GM10266 (cell line): ENCODE data around the gene STOML1.
"Not testable (repeated sequence)": the region's sequence is repeated elsewhere in the genome, so short reads cannot be mapped to it uniquely, and the experiment has no call there.

Experiments
- DNase-seq: peaks from one replicate; pipeline ENCODE4 v3.0.0; 2012; ENCODE audit errors: extremely low spot score
- TF ChIP-seq, protein P1 (sequence below): IDR thresholded peaks from 2 replicates; pipeline ENCODE4 v1.5.1; 2012; ENCODE audit warnings: mild to moderate bottlenecking, low read depth; ENCODE audit not compliant: control insufficient read depth, insufficient read depth; ENCODE audit errors: missing control alignments

The STOML1 gene

DNA sequence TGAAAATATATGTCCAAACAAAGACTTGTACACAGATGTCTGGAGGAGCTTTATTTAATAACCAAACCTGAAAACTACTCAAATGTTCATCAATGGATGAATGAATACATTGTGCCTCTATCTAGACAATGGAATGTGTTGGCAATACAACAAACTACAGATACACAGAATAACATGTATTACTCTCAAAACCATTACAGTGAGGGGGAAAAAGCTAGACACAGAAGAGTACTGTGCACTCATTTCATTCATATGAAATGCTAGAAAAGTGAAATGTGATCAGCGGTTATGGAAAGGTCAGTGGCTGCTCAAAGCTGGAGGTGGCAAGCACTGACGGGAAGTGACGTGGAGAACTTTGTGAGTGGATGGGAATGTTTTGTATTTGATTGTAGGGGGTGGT lies 13.2 kb downstream of the STOML1 start:
- DNase-seq, result no peak
- TF ChIP-seq, protein P1, sequence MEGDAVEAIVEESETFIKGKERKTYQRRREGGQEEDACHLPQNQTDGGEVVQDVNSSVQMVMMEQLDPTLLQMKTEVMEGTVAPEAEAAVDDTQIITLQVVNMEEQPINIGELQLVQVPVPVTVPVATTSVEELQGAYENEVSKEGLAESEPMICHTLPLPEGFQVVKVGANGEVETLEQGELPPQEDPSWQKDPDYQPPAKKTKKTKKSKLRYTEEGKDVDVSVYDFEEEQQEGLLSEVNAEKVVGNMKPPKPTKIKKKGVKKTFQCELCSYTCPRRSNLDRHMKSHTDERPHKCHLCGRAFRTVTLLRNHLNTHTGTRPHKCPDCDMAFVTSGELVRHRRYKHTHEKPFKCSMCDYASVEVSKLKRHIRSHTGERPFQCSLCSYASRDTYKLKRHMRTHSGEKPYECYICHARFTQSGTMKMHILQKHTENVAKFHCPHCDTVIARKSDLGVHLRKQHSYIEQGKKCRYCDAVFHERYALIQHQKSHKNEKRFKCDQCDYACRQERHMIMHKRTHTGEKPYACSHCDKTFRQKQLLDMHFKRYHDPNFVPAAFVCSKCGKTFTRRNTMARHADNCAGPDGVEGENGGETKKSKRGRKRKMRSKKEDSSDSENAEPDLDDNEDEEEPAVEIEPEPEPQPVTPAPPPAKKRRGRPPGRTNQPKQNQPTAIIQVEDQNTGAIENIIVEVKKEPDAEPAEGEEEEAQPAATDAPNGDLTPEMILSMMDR, result no peak

DNA sequence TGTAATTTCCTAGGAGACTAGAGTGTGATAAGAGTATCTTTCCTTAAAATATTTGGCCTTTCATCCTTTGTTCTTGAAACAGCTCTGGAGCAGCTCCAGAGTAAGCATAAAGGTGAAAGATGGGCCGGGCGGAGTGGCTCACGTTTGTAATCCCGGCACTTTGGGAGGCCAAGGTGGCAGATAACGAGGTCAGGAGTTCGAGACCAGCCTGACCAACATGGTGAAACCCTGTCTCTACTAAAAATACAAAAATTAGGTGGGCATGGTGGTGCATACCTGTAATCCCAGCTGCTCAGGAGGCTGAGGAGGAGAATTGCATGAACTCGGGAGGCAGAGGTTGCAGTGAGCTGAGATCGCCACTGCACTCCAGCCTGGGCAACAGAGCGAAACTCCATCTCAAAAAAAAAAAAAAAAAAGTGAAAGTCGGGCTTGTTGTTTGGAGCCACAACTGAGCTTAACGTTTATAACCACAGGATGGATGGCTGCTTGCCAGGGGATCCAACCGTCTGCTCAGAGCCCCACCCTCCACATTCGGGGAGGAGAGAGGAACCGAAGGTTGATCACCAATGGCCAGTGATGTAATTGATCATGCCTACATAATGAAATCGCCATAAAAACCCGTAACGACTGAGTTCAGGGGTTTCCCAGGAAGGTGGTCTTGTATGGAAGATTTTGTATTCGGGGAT lies 16.5 kb downstream of the STOML1 start:
- DNase-seq, result not testable (repeated sequence)

DNA sequence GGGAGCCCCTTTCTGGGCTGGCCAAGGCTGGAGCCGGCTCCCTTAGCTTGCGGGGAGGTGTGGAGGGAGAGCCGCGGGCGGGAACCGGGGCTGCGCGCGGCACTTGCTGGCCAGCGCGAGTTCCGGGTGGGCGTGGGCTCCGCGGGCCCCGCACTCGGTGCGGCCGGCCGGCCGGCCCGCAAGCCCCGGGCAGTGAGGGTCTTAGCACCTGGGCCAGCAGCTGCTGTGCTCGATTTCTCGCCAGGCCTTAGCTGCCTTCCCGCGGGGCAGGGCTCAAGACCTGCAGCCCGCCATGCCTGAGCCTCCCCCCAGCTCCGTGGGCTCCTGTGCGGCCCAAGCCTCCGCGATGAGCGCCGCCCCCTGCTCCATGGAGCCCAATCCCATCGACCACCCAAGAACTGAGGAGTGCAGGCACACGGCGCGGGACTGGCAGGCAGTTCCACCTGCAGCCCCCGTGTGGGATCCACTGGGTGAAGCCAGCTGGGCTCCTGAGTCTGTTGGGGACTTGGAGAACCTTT lies 18.4 kb downstream of the STOML1 start:
- DNase-seq, result not testable (repeated sequence)

DNA sequence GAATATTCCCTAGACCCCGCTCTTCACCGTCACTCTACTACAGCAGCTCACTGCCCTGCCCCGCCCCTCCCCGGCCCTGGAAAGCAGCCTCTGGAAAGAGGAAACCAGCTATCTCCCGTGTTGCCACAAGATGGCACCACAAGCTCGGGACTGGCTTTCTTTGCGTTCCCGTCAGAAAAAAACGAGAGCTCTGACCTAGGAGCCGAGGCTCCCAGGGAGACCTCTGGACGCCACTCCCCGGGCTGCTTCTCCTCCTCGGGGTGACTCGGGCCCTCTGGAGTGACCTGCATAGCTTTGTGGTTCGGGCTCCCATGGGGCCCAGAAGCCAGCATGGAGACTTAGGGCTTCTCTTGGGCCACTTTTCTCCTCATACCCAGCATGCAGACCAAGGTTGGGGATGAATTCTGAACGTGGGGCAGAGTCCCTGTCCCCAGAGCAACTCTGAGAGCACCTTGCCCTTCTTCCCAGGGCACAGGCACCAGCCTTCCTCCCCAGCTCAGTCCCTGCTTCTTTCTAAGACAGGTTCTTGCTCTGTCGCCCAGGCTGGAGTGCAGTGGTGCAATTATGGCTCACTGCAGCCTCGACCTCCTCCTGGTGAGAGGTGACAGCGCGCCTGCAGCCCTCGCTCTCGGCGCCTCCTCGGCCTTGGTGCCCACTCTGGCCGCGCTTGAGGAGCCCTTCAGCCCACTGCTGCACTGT lies 19.0 kb downstream of the STOML1 start:
- TF ChIP-seq, protein P1, result peak; percentile 94
- DNase-seq, result peak; percentile 90

DNA sequence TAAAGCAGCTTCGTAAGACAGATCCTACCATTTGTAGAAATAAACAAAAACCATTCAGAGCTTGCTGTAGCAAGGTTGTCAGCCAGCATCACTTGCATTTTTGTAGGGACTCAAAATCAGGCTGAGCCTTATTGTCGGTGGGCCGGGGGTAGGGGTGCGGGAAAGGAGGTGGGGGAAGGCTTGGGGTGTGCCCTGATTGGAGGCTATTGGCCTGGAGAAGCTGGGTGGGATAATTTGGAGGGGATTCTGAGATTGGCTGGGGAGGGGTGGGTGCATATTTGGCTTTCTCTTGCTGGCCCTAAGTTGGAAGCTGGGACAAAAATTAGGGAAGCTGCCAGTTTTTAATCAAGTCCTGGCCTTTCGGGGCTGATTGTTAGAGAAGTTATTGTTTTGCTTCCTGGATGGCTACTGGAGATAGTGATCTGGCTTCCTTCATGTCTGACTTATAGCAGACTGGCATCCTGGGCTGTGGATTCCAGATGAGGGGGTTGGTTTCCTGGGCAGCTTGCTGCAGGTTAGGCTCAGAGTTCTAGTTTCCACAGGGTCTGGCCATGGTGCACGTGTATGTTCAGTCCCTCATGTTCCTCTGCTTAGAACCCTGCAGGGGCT lies 22.8 kb downstream of the STOML1 start:
- no peak for DNase-seq
- TF ChIP-seq, protein P1, result no peak

DNA sequence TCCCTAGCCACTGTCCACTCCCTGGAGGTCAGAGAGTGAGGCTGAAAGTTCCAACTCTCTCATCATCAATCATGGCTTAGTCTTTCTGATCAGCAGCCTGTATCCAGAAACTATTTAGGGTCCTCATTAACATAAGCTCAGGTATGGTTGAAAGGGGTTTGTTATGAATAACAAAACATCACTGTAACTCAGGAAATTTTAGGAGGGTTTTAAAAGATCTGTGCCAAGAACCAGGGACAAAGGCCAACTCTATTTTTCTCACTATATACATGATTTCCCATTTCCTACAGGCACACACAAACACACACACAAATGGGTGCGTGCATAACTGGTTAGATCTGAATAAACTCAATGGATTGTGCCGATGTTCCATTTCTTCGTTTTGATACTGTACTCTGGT lies 23.6 kb downstream of the STOML1 start:
- no peak for DNase-seq
- TF ChIP-seq, protein P1, result no peak

DNA sequence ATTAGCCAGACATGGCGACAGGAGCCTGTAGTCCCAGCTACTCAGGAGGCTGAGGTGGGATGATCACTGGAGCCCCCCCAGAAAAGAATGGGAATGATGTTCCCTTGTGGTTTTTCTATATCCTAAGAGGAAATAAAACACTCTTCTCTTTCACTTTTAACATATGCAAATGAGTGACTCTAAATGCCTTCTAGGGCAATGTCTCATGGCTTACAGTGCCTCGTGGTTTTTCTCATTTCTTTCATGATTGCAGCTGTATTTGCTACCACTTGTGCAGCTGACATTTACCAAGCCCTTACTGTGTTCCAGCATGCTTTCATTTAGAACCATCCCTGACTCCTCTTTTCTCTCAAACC lies 26.4 kb downstream of the STOML1 start:
- TF ChIP-seq, protein P1, result no peak
- DNase-seq, result peak; percentile 75

DNA sequence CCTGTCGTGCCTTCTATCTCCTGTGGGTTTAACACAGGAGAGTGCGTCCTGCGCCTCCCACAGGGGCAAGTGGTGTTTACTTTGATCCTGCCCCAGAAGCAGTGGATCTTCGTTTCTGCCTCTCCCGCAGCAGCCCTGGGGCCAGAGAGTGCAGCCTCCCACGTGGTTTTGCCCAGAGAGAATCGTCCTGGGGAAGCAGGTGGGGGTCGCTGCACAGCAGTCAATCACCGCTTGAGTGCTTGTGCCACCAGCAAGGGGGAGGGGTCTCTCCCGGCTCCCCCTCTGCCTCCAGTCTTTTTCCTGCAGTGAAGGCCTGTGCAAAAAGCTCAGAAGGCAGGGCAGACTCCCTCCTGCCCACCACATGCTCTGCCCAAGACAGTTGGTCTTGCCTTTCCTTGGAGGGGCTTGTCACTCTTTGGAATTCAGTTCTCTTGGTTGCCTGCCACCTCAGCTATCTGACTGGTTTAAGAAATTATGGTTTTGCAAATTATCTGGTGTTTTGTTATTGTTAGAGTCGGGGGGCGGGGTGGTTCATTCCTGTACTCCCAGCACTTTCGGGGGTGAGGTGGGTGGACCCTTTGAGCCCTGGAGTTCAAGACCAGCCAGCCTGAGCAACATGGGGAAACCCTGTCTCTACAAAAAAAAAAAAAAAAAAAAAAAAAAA lies 26.9 kb downstream of the STOML1 start:
- TF ChIP-seq, protein P1, result no peak
- no peak for DNase-seq
